Stromal cell of bone marrow (primary cell): Measurements from ENCODE around the gene HSF4.
A peak's percentile ranks its signal among the peaks of the same experiment; 100 is the strongest.

Source experiments
- DNase-seq: peaks from one replicate; pipeline ENCODE4 v3.0.0-alpha.2; 2012; ENCODE audit warnings: low read depth

Gene HSF4

DNA sequence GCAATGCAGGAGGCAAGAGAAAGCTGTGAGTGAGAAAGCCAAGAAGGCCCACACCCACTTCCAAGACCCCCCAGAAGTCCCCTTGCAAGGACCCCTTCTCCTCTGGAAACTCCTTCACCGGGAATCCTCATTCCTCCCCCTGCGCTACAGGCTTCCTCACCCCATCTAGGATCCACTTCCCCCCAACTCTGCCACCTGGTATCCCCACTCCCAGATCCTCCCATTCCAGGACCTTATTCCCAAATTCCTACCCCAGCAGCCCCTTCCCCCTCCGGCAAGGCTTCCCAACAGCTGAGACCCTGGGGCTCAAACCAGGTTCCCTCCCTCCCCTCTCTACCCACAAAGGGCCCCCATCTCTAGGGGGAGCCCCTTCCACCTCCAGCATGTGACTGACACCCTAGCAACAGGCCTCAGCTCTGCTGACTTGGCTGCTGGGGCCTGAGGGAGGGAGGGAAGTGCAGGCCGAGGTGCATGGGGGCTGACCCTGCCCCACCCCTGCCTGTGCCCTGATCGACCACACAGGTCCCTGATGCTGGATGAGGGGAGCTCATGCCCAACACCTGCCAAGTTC lies 2.1 kb downstream of the HSF4 start:
- no peak for DNase-seq

DNA sequence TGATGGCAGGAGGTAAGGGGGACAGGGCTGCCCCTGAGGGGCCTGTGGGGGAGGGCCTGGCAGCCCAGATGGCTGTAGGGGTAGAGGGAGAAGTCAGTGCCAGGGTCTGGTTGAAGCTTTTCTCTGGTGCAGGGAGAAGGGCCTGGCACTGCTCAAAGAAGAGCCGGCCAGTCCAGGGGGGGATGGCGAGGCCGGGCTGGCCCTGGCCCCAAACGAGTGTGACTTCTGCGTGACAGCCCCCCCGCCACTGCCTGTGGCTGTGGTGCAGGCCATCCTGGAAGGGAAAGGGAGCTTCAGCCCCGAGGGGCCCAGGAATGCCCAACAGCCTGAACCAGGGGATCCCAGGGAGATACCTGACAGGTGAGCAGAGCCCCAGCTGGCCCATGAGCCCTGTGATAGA lies 3.0 kb downstream of the HSF4 start:
- no peak for DNase-seq

DNA sequence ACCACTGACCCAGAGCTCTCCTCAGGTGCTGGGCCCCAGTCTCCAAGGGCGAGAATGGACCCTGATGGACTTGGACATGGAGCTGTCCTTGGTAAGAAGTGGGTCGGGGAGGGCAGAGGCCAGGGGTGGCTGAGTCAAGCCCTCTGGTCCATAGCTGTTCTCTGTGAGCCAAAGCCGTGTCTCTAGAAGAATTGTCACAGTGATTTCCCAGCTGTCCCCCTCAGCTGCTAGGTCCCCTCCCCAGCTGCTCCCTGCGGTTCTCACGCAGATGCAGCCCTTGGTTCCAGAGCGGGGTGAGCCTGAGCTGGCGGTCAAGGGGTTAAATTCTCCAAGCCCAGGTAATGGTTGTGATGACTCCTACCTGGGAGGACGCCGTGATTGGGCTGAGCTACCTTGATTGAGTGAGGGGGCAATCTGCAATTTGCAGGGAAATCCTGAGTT lies 4.5 kb downstream of the HSF4 start:
- DNase-seq, result no peak

DNA sequence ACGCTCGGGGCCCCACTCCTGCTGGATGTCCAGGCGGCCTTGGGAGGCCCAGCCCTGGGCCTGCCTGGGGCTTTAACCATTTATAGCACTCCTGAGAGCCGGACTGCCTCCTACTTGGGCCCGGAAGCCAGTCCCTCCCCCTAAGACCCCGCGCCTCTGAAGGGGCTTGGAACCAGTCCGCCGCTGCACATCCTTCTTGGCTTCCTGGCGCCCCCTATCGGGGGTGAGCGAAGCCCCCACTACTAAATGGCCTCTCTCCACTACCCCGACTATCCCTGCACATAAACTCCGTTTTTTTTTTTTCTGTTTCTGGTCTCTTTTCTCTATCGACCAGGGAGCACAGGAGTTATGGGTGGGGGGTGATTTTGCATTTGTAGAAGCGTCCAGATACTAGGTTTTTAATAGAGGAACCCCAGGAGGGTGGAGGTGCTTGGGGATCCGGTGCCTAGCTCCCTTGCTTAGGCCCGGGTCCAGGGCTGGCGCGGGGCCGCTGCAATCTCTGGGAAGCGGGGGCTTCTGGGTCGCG lies 5.2 kb downstream of the HSF4 start:
- DNase-seq, result no peak

DNA sequence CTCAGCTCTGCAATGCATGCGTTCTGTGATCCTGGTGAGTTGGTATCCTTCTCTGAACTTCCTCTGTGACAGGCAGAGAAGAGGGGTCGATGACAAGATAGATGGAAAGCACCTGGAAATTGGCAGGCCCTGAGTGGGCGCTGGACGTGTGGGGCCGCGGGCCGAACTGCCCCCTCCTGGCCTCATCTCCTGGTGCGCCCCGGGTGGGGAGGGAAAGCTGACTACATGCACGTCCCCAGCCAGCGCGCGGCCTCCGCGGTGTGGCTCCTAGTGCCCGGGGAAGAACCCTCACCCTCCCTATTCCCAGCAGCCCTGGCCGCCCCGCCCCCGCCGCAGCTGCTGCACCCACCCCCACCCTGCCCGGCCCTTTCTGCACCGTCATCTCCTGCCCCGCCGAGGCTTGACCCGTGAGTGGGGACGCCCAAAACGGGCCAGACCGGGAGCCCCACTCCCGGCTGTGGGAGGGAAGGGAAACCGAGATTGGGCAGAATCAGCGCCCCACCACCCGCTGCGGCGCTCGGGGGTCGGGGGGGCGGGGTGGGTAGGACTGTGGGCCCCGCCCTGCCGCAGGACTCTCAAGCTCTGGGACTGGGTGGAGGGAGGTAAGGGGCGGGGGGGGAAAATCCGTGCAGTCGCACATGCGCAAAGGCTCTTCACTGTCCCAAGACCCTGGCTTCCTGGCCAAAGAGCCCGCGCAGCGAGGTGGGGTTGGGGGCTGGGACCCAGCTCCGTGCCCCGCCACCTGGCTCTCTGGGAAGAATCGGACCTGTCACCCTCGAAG lies 5.8 kb downstream of the HSF4 start, which contains the start of gene NOL3:
Gene NOL3 (plus strand): TSS at position 371 of the 781 bp plus-strand sequence.
- peak; percentile 67 for DNase-seq

DNA sequence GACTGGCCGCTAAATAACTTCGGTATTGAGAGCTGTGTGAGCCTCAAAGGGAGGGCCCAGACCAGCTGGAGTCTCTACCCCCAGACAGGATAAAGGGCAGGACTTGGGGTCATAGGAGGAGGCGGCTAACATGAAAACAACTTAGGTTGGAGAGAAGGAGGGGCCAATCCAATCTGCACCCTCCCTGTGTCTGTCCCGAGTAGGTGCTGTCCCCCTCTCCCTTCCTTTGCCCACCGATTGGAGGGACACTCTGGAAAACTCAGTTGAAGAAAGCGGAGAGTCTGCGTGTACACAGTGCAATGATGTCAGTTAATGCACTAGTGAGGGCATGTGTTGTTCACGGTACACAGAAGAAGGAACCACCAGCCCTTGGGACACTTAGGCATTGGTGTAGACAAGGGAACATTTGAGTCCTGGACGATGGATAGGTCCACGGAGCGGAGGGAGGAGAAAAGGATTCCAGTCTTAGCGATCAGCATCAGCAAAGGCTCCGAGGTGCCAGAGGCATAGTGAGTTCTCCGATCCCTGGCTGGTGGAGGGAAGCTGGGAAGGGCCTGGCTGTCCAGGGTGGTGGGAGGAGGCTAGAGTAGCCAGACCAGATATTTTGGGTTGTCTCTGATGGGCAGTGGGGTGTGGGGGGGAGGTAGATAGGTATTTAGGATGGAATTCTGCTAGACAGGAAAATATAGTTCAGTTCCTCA lies 6.6 kb downstream of the HSF4 start:
- no peak for DNase-seq

DNA sequence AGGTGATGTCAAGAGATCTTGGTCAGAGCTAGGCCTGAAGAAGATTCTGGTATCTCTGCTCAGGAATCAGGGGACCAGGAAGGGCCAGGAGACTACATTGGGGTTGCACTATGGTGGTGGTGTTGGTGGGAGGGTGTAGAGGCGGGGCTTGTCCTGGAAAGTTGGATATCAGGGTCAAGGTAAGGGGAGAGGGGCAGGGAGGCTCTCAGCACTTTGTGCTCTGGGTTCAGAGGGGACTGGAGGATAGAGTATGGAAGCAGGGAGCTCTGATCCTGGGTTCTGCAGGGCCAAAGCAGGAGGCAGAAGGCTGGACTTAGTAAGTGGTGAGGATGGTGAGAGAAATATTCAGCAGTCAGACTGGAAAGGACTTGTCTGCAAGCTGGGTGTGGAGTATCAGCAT lies 8.8 kb downstream of the HSF4 start:
- no peak for DNase-seq

DNA sequence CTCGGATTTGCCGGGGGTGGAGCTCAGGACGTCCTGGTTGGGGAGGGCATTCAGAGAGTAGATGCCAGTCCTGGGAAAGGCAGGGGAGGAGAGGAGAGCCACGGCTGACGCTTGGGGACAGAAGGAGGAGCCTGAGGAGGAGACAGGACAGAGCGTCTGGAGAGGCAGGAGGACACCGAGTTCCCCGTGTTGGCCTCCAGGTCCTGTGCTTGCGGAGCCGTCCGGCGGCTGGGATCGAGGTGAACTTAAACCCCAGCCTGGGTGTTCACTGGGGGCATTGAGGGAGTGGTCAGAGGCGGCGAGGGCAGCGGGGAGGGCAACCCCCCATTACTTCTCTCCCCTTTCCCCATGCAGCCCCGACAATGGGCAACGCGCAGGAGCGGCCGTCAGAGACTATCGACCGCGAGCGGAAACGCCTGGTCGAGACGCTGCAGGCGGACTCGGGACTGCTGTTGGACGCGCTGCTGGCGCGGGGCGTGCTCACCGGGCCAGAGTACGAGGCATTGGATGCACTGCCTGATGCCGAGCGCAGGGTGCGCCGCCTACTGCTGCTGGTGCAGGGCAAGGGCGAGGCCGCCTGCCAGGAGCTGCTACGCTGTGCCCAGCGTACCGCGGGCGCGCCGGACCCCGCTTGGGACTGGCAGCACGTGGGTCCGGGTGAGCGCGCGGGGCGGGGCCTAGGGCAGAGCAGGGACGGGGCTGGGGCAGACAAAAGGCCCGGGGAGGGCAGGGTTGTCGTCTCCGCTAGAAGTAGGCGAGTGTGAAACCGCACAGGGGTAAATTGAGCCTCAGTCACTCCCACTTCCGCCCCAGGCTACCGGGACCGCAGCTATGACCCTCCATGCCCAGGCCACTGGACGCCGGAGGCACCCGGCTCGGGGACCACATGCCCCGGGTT lies 9.5 kb downstream of the HSF4 start:
- DNase-seq, result peak; percentile 65

DNA sequence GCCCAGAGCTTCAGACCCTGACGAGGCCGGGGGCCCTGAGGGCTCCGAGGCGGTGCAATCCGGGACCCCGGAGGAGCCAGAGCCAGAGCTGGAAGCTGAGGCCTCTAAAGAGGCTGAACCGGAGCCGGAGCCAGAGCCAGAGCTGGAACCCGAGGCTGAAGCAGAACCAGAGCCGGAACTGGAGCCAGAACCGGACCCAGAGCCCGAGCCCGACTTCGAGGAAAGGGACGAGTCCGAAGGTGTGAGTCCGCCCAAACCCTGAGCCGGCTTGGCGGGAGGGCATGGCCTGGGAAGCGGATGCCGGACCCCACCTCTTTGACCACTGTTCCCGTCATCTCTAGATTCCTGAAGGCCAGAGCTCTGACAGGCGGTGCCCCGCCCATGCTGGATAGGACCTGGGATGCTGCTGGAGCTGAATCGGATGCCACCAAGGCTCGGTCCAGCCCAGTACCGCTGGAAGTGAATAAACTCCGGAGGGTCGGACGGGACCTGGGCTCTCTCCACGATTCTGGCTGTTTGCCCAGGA lies 10.2 kb downstream of the HSF4 start:
- DNase-seq, result no peak

DNA sequence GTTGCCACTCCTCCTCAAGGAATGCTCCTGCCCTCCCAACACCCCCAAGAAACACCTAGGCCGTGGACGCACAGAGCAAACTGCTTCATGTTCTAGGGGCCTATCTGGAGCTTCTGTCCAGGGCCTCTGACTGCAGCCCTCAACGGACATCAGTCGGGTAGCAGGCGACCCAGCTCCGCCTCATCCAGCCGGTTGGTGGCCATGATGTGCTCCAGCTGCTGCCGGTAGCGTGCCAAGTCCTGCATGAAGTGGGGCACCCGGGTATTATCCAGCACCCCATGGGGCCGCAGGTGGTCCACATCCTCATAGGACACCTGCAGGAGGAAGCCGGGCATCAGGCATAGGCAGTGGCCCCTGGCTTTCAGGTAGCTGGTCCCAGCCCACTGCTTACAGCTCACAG lies 12.1 kb downstream of the HSF4 start:
- no peak for DNase-seq

DNA sequence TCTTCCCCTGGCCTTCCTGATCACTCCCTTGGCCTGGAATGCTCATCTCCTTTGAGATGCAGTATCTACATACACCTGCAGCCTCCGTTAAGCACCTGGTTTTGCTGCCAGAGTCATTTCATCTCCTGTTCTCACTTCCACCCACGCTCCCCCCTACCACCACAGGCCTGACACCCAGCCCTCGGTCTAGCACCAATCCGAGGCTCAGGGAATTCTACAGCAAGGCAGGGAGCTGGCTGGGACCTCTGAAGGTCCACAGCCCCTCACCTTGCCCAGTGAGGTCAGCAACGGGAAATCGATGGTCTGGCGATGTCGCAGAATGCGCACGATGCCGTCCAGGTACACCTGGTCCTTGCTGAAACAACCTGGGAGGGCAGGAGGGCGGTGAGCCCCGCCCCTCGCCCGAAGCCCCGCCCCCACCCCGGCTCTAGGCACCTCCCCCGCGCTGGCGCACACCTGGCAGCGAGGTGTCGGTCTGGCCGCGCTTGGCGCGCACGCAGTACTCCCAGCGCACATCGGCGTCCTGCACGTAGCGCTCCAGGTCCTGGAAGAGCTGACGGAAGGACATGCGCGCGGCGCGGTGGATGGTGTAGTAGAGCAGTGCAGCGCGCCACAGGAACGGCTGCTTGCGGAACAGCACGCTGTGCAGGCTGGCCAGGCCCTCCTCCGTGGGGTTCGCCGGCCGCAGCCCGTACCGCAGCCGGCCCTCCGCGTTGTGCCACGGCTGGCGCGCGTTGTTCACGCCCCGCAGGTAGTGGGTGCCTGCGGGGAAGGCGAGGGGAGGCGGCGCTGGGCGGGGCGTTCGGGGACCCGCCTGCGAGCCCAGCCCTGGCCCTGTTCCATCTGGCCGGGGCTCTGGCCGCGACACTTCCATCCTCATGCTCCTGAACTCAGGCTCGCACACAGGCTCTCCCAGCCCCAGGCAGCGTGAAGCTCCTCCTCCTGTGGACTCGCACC lies 13.5 kb downstream of the HSF4 start:
- DNase-seq, result no peak

DNA sequence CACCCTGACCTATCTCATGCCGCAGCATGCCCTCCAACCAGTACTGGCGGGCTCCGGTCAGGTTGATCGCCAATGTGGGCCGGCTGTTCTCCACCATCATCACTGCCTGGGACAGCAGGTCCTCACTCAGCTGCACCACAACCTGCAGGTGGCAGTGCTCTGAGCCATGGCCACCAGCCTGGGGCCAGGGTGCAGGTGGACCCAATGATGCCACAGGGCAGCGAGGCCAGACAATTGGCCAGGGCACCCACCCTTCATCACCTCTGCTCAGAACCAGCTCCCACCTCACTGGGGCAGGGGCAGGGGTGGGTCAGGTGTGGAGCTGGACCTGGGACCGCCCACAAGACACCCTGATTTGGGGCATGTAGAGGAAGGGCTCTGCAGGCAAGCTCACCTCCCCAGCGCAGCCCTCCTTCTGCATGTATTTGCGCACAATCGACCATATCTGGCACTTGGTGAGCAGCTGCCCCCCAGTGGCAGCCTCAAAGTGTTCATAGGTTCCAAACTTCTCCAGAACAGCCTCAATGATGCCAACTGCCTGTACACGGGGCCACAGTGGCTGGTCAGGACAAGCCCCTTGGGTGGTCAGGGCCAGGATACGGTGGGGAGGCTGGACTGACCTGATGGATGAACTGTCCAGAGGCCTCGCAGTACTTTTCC lies 15.0 kb downstream of the HSF4 start:
- DNase-seq, result no peak

DNA sequence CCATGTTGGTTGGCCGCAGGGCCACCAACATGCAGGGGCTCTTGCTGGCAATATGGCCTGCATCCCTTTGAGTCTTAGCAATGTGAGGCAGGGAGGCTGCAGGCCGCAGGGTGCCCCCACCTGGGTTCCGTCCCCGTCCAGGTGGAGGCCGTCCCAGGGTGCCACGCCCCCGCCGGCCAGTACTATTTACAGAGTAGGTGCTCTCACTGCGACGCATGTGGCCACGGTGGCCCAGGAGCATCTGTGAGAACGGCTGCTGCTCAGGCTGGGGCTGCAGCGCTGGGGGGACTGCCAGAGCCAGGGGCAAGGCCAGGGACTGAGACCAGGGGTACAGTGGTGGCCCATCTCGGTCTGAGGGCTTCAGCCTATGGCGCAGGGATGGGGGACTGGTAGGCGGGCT lies 15.6 kb downstream of the HSF4 start:
- DNase-seq, result no peak

DNA sequence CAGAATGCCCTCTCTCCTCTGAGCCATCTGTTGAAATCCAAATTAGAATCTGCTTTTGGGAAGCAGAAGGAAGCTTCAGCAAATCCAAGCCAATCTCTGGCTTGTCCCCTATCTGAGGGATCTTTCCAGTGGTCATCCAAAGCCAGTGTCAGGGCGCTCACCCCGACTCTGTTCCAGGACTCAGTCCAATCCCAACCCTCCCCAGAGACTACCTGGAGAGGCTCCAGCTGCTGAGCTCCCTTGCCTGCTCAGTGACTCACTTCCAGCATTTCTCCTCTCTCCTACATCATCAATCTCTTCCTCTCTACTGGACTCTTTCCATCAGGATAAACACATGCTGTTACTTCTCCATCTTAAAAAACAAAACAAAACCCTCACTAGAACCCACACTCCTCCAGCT lies 16.8 kb downstream of the HSF4 start:
- peak; percentile 83 for DNase-seq

DNA sequence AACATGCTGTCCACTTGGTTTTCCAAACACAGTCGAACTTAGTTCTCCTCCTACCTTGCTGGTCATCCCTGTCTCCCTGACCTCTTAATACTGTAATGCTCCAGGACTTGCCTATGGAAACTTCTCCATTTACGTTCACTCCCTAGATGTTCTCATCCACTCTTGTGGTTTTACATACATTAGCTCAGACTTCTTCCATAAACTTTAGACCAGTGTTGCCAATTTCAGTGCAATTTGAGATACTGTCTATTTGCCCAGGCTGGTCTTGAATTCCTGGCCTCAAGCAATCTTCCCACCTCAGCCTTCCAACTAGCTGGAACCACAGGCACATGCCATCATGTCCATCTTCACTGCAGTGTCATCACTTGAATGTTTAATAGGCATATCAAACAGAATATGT lies 17.7 kb downstream of the HSF4 start:
- no peak for DNase-seq

DNA sequence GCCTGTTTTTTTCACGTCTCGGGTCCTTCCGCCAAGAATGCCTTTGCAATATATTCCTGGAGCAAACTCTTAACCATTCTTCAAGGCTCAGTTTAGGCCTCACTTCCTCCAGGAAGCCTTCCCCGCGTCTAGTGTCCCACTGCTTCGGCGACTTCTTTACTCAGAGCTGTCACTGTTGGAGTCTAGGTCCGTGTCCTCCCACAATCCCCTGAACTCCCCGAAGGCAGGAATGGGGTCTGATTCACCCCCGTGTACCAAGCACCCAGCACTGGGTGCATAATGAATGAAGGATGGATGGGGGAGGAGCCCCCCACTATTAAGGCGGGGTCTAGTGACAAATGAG lies 18.7 kb downstream of the HSF4 start:
- DNase-seq, result no peak

DNA sequence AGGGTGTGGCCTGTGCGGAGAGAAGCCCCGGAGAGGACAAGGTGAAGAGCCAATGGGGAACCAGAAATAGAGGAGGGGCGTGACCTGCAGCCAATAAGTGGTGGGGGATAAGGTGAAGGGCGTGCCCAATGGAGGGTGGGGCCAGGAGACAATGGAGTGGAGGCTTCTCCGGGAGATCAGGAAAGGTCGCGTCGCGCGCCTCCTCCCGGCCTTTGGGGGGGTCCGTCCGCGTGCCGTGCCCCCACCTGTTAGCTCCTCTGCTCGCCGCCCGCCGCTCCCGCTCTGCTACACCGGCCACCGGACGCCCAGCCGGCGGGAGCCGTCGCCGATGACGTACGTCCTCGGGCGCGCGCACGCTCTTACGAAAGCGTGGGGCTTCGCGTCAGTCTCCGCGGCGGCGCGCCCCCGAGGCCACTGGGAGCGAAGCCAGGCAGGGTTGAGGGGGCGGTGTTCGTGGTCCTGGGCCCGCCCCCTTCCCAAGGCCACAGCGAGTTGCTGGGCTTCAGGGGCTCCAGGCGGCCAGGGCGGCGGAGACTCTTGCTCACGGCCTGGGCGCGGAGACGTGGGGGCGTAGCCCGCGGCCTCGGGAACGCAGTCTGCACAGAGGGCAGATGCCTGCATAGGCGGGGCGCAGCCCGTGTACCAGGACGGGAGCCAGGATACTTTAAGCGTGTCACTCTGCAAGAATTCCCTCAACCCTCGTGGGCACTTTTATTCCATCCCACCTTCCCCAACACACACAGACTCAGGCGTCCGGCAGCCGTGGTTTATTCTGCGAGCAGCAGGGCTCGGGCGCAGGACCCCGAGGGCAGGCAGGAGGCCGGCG lies 19.3 kb downstream of the HSF4 start, which contains the start of gene MATCAP1:
Gene MATCAP1 (minus strand): TSS at position 337 of the 826 bp plus-strand sequence. CDS start 3,353 bp downstream, outside the sequence.
- peak; percentile 96 for DNase-seq

DNA sequence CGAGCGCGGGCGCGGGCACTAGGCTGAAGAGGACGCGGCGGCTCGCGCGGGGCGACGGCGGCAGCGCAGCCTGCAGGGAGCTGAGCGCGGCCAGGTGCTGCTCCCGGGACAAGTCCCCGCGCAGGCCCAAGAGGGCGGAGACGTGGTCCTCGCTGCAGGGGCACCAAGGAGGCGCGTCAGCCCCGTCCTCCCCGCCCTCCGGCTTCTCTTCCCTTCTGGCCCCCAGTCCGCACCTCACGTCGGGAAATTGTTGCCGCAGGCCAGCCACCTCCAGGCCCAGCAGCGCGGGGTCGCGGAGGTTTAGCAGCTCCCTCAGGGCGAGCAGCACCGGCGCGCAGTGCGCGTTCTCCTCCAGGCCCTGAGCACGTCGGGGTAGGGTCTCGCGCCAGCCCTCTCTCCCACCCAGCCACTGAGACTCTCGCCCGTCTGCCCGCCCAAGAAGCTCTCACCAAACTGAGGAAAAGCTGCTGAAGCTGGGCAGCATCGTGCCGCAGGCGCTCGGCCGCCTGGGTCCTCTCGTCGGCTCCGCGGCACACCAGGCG lies 20.0 kb downstream of the HSF4 start:
- no peak for DNase-seq
